ENCODE results near the gene TMEM8B. TPM values are rescaled to one million over a fixed set of nuclear protein-coding genes. Genes with fewer than 3 reads are reported as not detected.

Gene TMEM8B
- polyA plus RNA-seq, 1 donor = 33.8 TPM

- H3K36me3 ChIP-seq (ENCODE audit: control insufficient read depth, insufficient read depth, low read length) = peaks cover 24% of the 10 kb centered on the region
- DNase-seq = no peak
- peak overlapping the region; percentile 26 for H3K4me3 ChIP-seq (ENCODE audit: low read length)
Observed at GRCh38 chr9:35811381-35812024, 17.5 kb upstream of the TMEM8B start.

GRCh38 chr9:35812025-35812602, 16.9 kb upstream of the TMEM8B start, which contains the start of gene SPAG8:
TSS of gene SPAG8 (minus strand) at chr9:35812262. CDS start at chr9:35812147, 115 bp downstream.
- Histone ChIP-seq H3K27me3 (ENCODE audit: control insufficient read depth, insufficient read depth, low read length) (no peaks in the 10 kb centered on the region), H3K4me1 (ENCODE audit: control insufficient read depth, insufficient read depth, low read length) (peaks cover 19% of the 10 kb centered on the region), H3K9me3 (ENCODE audit: control insufficient read depth, low read depth, low read length) (no peaks in the 10 kb centered on the region), H3K27ac (ENCODE audit: low read length) (peak within 1 kb of the TSS; percentile 24), H3K36me3 (ENCODE audit: control insufficient read depth, insufficient read depth, low read length) (peaks cover 19% of the 10 kb centered on the region), H3K4me3 (ENCODE audit: low read length) (peak within 1 kb of the TSS; percentile 26)
- 25% methylated on average over 1 of the region's 28 CpGs for WGBS (ENCODE audit: insufficient coverage, low lambda C conversion rate)
- DNase-seq = peak; percentile 95

More at GRCh38 chr9:35811381-35812024, 17.5 kb upstream of the TMEM8B start:
- no CpG with 5 or more reads among the region's 12 CpGs for WGBS (ENCODE audit: insufficient coverage, low lambda C conversion rate)
- Histone ChIP-seq H3K4me1 (ENCODE audit: control insufficient read depth, insufficient read depth, low read length) (peaks cover 19% of the 10 kb centered on the region), H3K9me3 (ENCODE audit: control insufficient read depth, low read depth, low read length) (no peaks in the 10 kb centered on the region), H3K27ac (ENCODE audit: low read length) (no peak overlapping the region), H3K27me3 (ENCODE audit: control insufficient read depth, insufficient read depth, low read length) (no peaks in the 10 kb centered on the region)

- Histone ChIP-seq H3K4me3 (ENCODE audit: low read length) (no peak overlapping the region), H3K9me3 (ENCODE audit: control insufficient read depth, low read depth, low read length) (no peaks in the 10 kb centered on the region), H3K27me3 (ENCODE audit: control insufficient read depth, insufficient read depth, low read length) (no peaks in the 10 kb centered on the region), H3K4me1 (ENCODE audit: control insufficient read depth, insufficient read depth, low read length) (peaks cover 19% of the 10 kb centered on the region), H3K27ac (ENCODE audit: low read length) (peak overlapping the region; percentile 96), H3K36me3 (ENCODE audit: control insufficient read depth, insufficient read depth, low read length) (peaks cover 10% of the 10 kb centered on the region)
- peak; percentile 35 to 52 for DNase-seq
- WGBS (ENCODE audit: insufficient coverage, low lambda C conversion rate) = no CpG with 5 or more reads among the region's 10 CpGs
Observed at GRCh38 chr9:35813434-35814105, 15.5 kb upstream of the TMEM8B start.

DNA sequence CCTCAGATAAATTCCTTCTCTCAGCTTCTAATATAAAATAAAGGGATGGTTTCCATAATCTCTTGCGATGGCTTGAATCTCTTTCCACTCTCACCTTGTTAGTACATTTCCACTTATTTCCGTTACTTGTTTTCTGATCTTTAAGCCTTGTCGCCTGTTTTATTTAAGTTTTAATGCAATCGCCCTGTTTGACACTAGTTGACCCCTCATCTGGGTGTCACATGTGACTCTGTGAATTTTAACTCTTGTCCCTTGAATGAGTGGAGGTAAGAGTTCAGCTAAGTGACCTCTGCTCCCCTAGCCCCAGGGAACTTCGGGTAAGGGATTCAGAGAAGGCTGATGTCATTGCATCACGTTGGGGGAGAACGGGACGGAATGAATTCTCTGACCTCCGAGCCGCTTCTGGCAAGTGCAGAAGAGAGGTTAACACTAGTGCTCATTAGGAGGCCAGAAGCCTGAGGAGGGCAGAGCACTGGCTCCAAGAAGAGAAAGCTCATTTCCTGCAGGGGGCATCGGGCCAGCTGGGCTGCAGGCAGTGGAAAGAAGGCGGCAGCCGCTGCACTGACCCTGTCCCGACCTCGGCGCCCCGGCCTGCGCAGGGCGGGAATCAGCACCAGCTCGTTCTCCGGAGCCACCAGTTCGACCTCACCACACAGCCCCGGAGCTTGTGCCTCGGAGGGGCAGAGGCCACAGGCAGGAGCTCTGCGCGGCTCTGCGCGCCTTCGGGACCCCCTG, 14.8 kb upstream of the TMEM8B start:
- WGBS (ENCODE audit: insufficient coverage, low lambda C conversion rate) = no CpG with 5 or more reads among the region's 29 CpGs
- Histone ChIP-seq H3K27ac (ENCODE audit: low read length) (peak overlapping the region; percentile 96), H3K36me3 (ENCODE audit: control insufficient read depth, insufficient read depth, low read length) (peaks cover 3% of the 10 kb centered on the region), H3K9me3 (ENCODE audit: control insufficient read depth, low read depth, low read length) (no peaks in the 10 kb centered on the region), H3K4me3 (ENCODE audit: low read length) (peak overlapping the region; percentile 76), H3K27me3 (ENCODE audit: control insufficient read depth, insufficient read depth, low read length) (no peaks in the 10 kb centered on the region), H3K4me1 (ENCODE audit: control insufficient read depth, insufficient read depth, low read length) (peaks cover 19% of the 10 kb centered on the region)
- DNase-seq = peak; percentile 74 to 90

DNA sequence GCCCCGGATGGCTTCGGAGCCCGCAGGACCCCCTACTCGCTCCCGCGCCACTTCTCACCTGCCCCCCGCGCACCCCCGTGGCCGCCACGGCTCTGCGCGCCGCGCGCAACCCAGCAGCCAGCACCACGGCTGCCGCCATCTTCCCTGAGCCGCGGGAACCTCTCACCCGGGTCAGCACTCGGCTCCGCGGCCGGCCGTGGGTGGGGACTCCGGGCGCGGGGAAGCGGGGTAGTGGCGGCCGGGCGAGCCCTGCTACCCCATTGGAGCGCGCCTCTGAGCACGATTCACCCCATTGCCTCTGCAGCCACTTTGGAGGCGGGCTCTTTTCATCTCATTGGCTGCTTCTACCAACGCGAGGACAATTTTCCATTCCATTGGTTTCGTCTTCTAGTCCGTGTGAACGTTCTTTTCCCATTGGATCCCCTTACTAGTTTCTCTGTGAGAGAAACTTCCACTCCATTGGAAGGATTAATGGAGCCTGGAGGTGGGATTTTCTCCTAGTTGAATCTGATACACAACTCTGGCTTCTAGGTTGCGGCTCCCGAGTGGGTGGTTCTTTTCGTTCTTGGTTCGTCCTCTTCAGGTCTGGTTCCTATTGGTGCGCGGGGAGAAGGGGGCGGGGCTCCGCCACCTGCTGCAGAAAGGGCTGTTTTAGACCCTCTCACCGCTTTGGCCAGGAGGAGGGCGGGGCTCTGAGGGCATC, 14.0 kb upstream of the TMEM8B start, which contains the start of gene HINT2:
HINT2 (minus strand) TSS at position 202 of the 703 bp plus-strand sequence; CDS start at position 139, 63 bp downstream.
- no peaks in the 10 kb centered on the region for H3K9me3 ChIP-seq (ENCODE audit: control insufficient read depth, low read depth, low read length)
- DNase-seq = peak; percentile 95 to 99
- H3K27ac ChIP-seq (ENCODE audit: low read length) = peak within 1 kb of the TSS; percentile 96
- H3K4me3 ChIP-seq (ENCODE audit: low read length) = peak within 1 kb of the TSS; percentile 76
- H3K4me1 ChIP-seq (ENCODE audit: control insufficient read depth, insufficient read depth, low read length) = peaks cover 19% of the 10 kb centered on the region
- no peaks in the 10 kb centered on the region for H3K27me3 ChIP-seq (ENCODE audit: control insufficient read depth, insufficient read depth, low read length)
- H3K36me3 ChIP-seq (ENCODE audit: control insufficient read depth, insufficient read depth, low read length) = no peaks in the 10 kb centered on the region
- 0% methylated on average over 2 of the region's 52 CpGs for WGBS (ENCODE audit: insufficient coverage, low lambda C conversion rate)

DNA sequence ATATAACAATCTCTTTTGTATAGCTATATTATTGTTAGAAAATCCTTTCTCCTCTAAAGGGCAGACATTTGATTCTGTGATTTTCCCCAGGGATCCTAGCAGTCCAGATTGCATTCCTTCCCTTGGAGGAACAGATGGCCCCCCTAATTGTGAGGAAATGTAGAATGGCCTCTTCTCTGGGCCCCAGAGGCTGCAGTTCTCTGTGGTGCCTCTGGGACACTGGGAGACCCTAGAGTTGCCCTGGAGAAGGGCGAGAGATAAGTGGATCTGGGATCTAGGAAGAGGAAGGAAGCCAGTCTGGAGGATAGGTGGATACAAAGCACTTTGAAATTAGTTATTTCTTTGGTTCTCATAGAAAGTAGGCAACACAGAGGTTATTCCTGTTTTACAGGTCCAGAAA, 12.3 kb upstream of the TMEM8B start:
- Histone ChIP-seq H3K27me3 (ENCODE audit: control insufficient read depth, insufficient read depth, low read length) (no peaks in the 10 kb centered on the region), H3K4me3 (ENCODE audit: low read length) (no peak overlapping the region), H3K36me3 (ENCODE audit: control insufficient read depth, insufficient read depth, low read length) (no peaks in the 10 kb centered on the region), H3K4me1 (ENCODE audit: control insufficient read depth, insufficient read depth, low read length) (peaks cover 19% of the 10 kb centered on the region), H3K27ac (ENCODE audit: low read length) (no peak overlapping the region), H3K9me3 (ENCODE audit: control insufficient read depth, low read depth, low read length) (no peaks in the 10 kb centered on the region)
- 80% methylated on average over 1 of the region's 1 CpG for WGBS (ENCODE audit: insufficient coverage, low lambda C conversion rate)
- no peak for DNase-seq

- Histone ChIP-seq H3K9me3 (ENCODE audit: control insufficient read depth, low read depth, low read length) (no peaks in the 10 kb centered on the region), H3K4me3 (ENCODE audit: low read length) (no peak overlapping the region), H3K4me1 (ENCODE audit: control insufficient read depth, insufficient read depth, low read length) (peaks cover 9% of the 10 kb centered on the region), H3K27me3 (ENCODE audit: control insufficient read depth, insufficient read depth, low read length) (no peaks in the 10 kb centered on the region), H3K36me3 (ENCODE audit: control insufficient read depth, insufficient read depth, low read length) (no peaks in the 10 kb centered on the region), H3K27ac (ENCODE audit: low read length) (no peak overlapping the region)
- WGBS (ENCODE audit: insufficient coverage, low lambda C conversion rate) = no CpG with 5 or more reads among the region's 3 CpGs
- no peak for DNase-seq
Observed at GRCh38 chr9:35818341-35818740, 10.7 kb upstream of the TMEM8B start.

DNA sequence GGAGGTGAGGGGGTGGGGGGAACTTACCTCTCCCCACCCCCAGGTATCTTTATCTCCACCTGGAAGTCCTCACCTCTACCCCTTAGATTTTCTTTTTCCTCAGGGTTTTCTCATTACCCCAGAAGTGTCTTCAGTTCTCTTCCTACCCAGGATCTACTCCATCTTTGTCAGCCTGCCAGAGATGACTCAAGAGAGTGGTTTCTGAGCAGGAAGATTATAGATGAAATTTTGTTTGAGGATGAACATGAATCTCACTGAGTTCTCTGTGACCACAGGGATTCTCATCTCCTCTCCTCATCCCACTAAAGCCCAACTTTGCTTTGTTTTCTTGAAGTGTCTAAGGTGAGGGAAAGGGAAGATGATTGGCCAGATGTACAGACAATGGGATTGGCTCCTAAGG, 9.0 kb upstream of the TMEM8B start:
- H3K4me1 ChIP-seq (ENCODE audit: control insufficient read depth, insufficient read depth, low read length) = no peaks in the 10 kb centered on the region
- no peak overlapping the region for H3K27ac ChIP-seq (ENCODE audit: low read length)

DNA sequence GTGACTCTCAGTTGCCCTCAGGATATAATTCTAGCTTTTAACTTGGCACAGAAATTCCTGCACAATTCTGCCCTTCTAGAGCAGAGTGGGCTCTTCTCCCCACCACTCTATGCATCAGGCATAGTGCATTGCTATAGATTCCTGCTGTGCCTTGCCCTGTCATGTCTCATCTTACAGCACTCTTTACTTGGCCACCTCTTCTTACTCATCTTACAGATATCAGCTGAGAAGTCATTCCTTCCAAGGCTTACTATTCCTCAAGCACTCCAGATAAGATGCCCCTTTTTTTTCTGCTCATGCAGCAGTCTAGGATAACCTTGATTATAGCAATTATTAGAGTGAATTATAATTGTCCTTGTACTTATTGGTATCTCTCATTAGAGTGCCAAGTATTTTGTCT, 6.1 kb upstream of the TMEM8B start:
- Histone ChIP-seq H3K4me1 (ENCODE audit: control insufficient read depth, insufficient read depth, low read length) (no peaks in the 10 kb centered on the region), H3K36me3 (ENCODE audit: control insufficient read depth, insufficient read depth, low read length) (no peaks in the 10 kb centered on the region), H3K27me3 (ENCODE audit: control insufficient read depth, insufficient read depth, low read length) (no peaks in the 10 kb centered on the region), H3K27ac (ENCODE audit: low read length) (no peak overlapping the region), H3K4me3 (ENCODE audit: low read length) (no peak overlapping the region), H3K9me3 (ENCODE audit: control insufficient read depth, low read depth, low read length) (no peaks in the 10 kb centered on the region)
- no peak for DNase-seq

More for the DNA sequence above, 9.0 kb upstream of the TMEM8B start:
- no peaks in the 10 kb centered on the region for H3K36me3 ChIP-seq (ENCODE audit: control insufficient read depth, insufficient read depth, low read length)
- no peaks in the 10 kb centered on the region for H3K9me3 ChIP-seq (ENCODE audit: control insufficient read depth, low read depth, low read length)
- H3K27me3 ChIP-seq (ENCODE audit: control insufficient read depth, insufficient read depth, low read length) = no peaks in the 10 kb centered on the region
- no peak for DNase-seq
- H3K4me3 ChIP-seq (ENCODE audit: low read length) = no peak overlapping the region
